Stimulated activated CD8-positive, alpha-beta memory T cell treated with anti-CD3 and anti-CD28 coated beads, Interleukin-4, amount 100 ng/mL, for 1 hour (primary cell): Measurements from ENCODE around the gene B4GALT2.

Source experiments
- DNase-seq, 2 donors: peaks; one replicate each; pipeline ENCODE4 v3.0.0-alpha.2; 2020; ENCODE audit warnings: low read depth in 2 of 2, low spot score in 1 of 2

The B4GALT2 gene, protein sequence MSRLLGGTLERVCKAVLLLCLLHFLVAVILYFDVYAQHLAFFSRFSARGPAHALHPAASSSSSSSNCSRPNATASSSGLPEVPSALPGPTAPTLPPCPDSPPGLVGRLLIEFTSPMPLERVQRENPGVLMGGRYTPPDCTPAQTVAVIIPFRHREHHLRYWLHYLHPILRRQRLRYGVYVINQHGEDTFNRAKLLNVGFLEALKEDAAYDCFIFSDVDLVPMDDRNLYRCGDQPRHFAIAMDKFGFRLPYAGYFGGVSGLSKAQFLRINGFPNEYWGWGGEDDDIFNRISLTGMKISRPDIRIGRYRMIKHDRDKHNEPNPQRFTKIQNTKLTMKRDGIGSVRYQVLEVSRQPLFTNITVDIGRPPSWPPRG

DNA sequence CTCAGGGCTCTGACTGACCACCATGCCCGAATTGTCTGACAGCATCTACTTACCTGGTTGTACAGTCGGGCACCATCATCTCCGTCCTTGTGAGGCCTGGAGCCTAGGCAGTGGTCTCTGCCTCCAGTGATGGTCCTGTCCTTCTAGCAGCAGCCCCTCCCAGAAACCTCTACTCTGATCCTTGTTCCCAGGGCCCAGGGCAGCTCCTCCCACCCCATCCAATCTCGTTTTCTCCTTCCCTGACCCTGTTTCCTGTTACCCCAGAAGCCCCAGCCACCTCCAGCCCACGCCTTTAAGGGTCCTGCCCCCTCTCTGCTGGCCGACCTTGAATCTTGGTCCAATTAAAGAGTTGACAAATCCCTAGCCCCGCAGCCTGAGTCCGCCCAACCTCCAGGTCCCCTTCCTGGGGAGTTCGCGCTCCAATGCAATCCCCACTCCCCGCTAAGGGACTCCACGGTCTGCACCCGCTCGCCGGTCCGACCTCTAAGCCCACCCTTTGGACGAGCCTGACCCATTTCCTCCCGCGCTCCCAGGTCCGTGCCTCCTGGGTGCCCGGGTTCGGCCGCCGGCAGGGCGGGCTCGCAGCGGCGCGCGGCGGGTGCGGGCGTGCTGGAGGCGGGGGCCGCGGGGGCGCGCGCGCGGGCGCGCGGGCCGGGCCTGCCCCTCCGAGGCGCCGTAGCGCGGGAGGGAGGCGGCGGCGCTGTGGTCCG is at the start of gene B4GALT2:
Gene B4GALT2, plus strand, starts transcription at position 660 of the 710 bp plus-strand sequence. CDS start 1,951 bp downstream, outside the sequence.
- no peak for DNase-seq

DNA sequence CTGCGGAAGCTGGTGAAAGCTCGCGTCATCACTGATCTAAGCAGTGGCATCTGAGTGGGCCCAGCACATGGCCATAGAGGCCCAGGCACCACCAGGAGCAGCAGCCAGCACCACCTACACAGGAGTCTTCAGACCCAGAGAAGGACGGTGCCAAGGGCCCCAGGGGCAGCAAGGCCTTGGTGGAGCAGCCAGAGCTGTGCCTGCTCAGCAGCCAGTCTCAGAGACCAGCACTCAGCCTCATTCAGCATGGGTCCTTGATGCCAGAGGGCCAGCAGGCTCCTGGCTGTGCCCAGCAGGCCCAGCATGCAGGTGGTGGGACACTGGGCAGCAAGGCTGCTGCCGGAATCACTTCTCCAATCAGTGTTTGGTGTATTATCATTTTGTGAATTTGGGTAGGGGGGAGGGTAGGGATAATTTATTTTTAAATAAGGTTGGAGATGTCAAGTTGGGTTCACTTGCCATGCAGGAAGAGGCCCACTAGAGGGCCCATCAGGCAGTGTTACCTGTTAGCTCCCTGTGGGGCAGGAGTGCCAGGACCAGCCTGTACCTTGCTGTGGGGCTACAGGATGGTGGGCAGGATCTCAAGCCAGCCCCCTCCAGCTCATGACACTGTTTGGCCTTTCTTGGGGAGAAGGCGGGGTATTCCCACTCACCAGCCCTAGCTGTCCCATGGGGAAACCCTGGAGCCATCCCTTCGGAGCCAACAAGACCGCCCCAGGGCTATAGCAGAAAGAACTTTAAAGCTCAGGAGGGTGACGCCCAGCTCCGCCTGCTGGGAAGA is 48.7 kb upstream of the B4GALT2 start:
- no peak for DNase-seq

DNA sequence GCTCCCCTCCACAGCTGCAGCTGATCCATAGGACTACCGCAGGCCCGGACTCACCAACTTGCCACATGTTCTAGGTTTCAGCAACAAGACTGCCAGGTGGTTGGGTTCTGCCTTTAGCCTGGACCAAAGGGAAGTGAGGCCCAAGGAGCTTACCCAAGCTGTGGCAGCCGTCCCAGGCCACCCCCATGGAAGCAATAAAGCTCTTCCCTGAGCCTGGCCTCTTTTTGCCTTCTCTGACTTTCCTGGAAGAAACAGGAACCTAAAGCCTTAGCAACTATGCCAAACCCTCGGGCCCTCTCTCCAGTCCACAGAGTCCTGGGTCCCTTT is 48.1 kb upstream of the B4GALT2 start:
- no peak for DNase-seq

DNA sequence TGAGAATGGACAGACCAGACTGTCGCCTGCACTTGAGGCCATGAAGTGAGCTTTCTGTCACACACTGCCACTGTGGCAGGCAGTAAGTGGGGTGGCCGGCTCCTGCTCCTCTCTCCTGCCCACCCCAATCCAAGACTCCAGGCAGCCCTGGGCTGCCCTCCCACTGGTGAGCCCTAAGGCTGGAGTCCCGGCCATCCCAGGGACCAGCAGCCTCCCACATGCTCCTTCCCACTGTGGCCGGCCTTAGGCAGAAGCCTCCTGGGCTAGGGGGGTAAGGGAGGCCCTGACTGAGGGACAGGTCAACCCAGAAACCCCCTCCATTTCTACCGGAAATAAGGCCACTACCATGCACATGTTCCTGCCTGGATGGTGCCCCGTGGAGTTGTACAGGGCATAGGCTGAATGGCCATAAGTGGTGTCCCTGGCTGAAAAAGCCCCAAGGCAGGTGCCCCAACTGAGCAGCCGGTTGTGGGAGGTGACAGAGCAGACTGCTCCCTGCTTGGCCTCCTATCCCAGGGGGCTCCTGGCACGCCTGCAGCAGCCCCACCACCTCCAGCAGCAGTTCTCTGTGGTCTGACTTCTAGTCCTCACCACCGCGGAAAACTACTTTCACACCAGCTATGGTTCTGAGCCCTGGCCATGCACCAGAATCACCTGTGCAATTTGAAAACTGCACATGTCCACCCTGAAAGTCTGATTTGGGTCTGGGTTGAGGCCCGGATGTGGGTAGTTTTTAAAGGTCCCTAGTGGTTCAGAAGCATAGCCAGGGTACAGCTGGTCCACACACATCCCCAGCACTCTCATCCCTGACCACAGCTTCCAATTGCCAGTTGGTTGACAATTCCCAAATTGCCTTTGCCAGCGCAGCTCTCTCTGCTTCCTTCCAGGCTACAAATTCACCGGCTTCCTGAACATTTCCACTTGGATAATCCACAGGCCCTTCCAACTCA is 47.0 kb upstream of the B4GALT2 start:
- DNase-seq: no peak

DNA sequence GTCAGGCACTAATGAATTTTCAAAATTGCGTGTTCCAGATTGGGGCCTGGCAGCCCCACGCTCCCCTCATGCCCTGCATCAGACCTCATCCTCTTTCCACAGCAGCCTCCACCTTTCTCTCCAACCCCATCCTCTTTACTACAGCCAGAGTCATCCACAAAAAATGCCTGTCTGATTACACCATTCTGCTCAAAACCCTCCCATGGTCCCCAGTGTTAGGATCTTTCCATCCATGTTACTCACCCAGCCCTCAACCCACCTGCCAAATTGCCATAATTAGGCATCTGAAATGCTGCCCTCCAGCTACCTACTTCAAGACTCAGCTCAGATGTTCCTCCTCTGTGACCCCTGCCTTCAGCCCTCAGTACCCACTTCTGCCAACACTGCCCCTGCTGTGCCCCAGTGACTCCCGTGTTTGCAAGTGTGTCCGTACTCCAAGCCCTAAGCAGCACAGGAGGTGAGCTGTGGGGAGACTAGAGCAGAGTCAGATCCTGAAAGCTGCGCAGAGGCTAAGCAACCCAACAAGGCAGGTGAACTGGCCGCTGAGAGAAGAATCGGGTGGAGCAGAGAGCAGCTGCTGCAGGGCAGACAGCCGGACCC is 46.1 kb upstream of the B4GALT2 start:
- no peak for DNase-seq

DNA sequence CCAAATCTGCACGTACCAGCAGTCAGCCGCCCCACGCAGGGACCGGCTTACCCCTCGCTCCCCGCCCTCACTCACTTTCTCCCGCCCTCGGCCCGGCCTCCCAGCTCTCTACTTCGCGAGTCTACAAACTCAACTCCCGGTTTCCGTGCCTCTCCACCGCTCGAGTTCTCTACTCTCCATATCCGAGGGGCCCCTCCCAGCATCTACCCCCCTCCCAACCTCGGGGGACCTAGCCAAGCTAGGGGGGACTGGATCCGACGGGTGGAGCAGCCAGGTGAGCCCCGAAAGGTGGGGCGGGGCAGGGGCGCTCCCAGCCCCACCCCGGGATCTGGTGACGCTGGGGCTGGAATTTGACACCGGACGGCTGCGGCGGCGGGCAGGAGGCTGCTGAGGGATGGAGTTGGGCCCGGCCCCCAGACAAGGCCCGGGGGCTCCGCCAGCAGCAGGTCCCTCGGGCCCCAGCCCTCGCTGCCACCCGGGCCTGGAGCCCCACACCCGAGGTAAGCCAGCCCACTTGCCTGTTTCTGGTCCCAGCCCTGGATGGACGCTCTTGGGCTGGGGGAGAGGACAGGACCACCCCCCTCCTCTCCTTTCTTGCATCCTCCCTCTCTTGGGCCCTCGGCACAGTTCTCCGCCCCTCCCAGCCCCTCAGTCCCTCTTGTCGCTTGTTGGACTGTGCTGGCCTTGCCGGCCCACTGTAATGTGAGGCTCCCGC is 45.5 kb upstream of the B4GALT2 start, which contains the start of gene ARTN:
Gene ARTN, plus strand, starts transcription at position 416 of the 715 bp plus-strand sequence. CDS start 1,856 bp downstream, outside the sequence.
- DNase-seq: no peak

DNA sequence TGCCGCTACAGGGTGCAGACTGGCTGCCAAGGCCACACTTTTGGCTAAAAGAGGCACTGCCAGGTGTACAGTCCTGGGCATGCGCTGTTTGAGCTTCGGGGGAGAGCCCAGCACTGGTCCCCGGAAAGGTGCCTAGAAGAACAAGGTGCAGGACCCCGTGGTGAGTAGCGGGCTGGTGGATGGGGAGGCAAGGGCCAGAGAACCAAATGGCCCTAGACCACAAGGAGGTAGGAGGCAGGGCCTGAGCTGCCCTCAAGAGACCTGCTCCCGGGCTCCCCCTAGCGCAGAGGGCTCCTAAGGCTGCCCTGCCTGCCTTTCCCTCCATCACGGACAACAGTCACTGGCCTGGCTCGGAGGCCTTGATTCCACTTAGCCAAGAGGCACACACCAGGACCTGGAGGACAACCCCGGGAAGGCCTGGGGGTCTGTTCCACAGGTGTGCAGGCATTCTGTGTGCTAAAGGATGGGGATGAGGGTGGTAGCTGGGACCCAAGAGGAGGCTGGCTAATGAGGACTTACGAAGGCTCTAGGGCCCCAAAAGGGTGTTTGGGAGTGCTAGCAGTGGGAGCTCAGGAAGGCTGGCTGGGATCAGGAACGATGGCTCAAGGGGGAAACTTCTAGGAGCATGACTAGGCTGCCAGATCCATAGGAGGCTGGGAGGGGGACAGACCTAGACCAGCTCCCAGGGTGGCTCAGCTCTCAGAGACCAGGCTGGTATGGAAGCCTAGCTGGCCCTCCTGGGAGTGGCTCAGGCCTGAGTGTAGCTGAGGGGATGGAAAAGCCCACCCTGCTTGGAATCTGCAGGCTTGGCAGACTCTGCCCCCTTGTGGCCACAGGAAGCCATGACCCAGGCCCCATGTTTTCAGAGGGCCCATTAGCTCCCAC is 44.7 kb upstream of the B4GALT2 start:
- peak in 1 of 2 donors; percentile 27 for DNase-seq

DNA sequence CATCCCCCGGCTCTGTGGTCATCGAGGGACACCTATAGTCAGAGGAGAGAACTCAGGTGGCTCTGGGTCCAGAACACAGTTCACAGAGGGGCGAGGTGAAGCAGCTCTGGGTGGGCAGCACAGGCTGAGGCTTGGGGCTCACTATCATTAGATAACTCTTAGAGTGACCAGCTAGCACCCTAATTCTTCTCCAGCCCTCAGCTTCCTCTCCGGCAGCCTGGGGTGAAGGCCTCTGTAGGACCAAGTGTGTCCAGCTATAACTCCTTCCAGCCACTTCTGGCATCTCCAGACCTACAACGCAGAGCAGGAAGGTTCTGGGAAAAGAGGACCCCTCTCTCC is 44.1 kb upstream of the B4GALT2 start:
- DNase-seq: no peak

DNA sequence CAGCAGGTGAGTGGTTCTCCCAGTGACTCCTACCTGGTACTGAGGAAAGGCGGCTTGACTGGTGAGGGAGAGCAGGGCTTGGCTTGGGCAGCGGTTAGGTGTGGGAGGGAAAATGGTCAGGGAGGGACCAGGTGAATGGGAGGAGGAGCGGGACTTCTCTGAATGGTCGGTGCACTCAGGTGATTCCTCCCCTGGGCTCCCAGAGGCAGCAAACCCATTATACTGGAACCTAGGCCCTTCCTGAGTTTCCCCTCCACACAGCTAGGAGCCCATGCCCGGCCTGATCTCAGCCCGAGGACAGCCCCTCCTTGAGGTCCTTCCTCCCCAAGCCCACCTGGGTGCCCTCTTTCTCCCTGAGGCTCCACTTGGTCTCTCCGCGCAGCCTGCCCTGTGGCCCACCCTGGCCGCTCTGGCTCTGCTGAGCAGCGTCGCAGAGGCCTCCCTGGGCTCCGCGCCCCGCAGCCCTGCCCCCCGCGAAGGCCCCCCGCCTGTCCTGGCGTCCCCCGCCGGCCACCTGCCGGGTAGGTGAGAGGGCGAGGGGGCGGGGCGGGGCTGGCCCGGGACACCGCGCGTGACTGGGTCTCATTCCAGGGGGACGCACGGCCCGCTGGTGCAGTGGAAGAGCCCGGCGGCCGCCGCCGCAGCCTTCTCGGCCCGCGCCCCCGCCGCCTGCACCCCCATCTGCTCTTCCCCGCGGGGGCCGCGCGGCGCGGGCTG is 43.1 kb upstream of the B4GALT2 start:
- no peak for DNase-seq

DNA sequence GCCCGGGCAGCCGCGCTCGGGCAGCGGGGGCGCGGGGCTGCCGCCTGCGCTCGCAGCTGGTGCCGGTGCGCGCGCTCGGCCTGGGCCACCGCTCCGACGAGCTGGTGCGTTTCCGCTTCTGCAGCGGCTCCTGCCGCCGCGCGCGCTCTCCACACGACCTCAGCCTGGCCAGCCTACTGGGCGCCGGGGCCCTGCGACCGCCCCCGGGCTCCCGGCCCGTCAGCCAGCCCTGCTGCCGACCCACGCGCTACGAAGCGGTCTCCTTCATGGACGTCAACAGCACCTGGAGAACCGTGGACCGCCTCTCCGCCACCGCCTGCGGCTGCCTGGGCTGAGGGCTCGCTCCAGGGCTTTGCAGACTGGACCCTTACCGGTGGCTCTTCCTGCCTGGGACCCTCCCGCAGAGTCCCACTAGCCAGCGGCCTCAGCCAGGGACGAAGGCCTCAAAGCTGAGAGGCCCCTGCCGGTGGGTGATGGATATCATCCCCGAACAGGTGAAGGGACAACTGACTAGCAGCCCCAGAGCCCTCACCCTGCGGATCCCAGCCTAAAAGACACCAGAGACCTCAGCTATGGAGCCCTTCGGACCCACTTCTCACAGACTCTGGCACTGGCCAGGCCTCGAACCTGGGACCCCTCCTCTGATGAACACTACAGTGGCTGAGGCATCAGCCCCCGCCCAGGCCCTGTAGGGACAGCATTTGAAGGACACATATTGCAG is 42.4 kb upstream of the B4GALT2 start:
- DNase-seq: no peak

DNA sequence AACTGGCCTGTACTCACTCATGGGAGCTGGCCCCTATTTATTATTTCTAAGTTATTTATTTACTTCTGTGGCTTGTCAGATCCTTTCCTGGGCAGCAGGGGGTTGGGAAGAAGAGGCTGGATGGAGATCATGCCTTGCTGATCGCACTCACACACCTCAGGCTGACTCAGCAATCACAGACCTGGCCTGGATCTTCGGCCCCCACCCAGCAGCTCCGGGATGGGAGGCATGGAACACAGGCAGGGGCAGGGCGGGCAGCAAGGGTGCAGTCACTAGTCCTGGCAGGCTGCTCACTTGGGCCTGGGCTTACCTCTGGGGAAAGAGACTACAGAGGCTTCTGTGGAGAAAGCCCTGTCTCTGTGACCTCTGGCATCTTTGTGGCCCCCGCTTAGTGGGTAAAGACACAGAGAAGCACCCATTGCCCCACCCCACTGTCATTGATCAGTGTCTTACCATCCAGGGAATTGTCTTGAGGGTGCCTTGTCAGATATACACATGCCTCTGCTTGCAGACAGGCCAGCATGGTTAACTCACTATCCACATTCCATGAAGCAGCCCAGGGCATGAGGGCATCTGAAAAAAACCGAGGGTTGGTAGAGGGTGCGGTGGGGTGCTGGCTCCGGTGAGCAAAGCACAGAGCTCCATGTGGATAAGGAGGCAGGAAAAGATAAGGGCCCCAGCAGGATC is 41.7 kb upstream of the B4GALT2 start:
- no peak for DNase-seq

DNA sequence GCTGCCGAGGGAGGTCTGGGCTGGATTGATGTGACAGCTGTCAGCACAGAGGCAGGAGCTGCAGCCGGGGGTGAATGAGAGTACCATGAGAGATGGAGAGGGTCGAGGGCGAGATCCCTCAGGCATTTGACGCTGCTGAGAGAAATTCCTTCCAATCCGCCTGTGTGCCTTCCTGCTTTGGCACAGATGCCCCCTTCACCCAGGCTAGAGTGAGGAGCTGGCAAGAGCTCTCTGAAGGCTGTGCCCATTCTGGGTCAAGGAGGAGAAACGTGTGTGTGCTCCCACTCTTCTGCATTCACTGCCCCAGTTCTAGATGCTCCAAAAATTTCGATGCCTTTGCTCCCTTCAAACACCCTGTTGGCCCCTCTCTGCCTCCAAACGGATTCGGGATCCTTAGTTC is 40.6 kb upstream of the B4GALT2 start:
- DNase-seq: no peak

DNA sequence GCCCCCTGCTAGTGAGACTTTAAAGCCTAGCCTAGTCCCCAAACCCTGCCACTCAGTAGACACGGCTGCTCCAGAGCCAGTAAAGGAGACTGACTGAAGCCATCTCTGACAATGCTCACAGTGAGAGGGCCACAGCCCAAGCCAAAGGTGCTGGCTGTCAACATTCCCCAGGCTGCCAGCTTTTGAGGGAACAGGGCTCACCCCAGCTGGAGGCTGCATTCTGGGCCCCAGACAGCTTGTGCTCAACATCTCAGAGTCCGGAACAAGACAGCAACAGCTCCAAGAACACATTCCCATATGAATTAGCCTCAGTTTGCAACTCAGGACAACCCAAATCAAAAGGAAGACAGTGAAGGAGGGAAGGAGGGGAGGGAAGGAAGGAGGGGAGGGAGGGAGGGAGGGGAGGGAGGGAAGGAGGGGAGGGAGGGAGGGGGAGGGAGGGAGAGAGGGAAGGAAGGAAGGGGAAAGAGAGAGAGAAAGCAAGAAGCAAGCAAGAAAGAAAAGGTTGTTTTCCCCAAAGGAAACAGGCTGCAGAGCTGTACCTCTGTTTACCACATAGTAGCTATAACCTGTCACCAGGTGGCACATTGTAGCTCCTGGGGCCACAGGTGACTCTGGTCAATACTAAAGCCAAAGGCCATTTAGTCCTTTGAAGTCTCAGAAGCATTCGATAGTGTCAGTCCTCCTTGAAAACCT is 40.0 kb upstream of the B4GALT2 start:
- DNase-seq: no peak

DNA sequence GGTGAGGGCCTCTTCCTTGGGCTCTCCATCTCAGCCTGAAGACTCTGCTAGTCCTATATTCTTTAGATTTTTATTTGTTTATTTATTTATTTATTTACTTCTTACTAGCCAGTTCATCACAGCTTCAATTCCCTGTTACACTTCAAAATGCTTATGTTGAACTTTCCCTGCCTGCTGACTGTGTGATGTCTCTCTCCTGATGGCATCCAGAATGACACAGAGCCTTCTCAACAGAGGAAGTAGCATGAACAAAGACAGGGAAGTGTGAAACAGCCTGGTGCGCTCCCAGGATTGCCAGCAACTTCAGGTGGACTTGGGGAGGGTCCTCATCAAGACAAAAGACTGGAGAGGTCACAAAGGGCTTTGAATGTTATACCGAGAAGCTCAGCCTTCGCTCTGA is 36.6 kb upstream of the B4GALT2 start:
- no peak for DNase-seq

DNA sequence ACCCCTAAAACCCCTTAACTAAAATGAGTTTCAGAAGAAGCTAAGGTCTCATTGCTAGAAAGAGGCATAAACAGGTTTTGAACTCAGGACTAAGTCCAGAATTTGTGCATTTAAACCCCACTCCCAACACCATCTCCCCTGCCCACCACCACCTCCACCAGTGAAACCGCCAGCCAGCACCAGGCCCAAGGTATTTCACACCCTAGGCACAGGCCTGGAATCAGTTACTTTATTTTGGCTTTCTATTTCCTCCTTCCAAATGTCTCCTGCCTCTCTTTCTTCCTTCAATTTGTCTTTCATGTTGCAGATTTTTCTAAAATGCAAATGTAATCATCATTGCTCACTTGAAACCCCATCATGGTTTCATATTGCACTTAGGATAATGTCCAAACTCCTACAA is 34.1 kb upstream of the B4GALT2 start:
- no peak for DNase-seq

DNA sequence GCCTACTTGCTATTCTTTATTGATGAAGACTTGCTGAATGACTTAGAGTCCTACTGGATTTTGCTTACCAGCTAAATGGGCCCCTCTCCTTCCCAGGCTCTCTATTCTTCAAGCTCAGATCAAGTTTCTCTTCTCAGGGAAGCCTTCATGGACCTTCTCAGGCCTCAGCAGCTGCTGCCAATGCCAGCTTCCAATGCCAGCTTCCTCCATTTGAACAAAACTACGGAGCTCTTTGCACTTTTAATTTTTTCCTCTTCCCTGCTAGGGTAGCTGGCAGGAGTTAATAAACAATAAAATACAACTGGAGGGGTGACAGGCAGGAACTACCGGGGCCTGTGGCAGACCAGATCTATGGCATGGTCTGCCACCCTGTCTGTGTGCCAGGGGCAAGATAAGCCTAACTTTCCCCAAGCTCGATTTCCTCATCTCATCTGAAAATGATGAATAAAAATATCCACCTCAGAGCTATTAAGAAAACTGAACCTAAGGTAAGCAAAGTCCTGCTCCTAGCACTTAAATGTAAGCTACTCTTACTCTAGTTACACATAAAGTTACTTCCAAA is 33.3 kb upstream of the B4GALT2 start:
- no peak for DNase-seq
